Measurements from ENCODE around the gene DRD3.

The DRD3 gene

DNA sequence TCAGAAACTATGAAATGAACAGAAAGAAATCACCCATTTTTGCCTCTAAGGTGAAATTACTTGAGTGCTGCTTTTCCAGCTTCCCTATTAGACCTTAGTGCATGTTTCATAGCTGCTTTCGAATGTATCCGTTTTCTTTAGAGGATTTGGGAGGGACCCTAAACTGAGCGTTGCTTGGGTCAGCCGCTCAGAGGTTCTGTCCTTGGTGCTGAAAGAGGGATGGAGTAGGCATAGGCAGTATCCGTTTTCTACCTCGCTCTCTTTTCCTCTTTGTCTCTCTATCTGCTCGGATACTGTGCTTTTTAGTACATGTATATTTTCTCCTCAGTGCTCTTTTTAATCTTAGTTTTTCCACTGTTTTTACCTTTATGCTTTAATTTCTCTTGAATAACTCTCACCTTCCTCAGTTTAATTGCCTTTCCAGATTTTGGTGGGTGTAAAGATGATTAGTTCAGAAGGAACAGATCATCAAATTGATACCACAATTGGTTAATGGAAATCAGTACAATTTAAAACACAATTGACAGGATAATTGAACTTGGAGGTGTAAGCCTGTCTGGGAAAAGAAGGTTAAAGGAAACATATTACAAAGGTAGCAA is at the start of gene DRD3:
DRD3 (minus strand) TSS at position 283 of the 599 bp plus-strand sequence. CDS start 7,060 bp downstream, outside the sequence.
- no peak for DNase-seq

DNA sequence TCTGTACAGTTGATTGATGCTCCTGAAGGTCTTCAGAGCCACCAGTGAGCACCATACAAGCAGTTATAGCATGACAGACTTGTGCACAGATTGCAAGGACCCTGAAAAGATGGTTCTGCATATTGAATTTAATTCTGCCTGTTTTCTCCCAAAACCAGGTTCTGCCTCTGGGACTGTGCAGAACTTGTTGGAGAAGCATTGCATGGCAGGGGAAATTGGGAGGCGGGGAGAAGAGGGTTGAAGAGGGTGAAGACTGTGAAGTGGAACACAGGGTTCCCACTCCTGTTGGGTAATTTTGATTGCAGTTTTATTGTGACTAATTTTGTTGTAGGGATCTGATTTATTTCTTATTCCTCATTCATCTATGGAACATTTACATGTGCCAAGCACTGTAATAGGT is 48.2 kb upstream of the DRD3 start:
- DNase-seq: no peak

DNA sequence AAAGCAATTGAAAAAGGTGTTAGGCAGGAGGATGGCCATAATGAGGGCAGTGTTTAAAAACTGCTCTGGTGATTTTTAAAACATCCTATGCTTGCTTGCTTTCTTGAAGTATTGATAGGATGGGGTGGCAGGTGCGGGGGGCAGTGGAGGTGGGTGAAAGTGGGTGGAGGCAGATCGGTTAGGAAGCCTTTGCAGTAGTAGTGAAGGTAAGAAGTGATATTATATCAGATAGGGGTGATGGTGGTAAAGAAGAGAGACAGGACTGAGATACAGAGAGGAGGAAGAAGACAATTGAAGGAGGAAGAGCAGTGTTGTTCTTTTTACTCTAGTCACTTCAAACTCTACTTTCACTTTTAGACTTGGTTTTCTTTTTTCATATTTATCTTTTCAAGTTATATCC is 47.5 kb upstream of the DRD3 start:
- no peak for DNase-seq

DNA sequence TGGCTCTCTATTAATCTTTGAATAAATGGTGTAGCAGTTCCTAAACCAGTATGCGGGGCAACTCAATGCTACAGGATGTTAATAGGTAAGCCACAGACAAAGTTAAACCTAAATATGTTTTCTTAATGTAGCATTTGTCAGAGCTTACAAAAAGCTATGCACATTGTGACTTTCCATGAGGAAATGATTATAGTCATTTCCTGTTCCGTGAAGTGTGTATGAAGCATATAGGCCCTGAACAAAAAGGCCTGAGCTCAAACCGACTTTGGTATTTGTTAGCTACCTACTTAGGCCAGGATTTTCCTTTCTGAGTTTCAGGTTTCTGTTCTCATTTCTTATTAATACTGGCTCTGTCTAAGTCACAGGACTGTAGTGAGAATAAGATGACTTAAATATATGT is 44.3 kb upstream of the DRD3 start:
- DNase-seq: no peak

DNA sequence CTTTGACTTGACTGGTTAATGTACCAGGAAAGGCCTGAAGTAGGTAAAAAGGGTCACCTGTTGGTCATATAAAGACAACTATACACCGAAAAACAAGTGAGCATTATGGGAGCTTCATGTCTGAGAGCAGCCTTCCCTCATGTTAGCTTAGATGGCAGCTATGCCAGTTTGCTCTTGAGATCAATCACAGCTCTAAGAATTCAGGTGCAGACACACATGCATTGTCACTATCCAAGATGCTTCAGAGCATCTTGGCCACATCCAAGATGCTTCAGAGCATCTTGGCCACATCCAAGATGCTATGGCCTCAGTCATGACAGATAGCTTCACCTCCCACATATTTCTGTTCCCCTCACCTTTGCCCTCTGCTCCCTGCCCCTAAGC is 43.0 kb upstream of the DRD3 start:
- no peak for DNase-seq

DNA sequence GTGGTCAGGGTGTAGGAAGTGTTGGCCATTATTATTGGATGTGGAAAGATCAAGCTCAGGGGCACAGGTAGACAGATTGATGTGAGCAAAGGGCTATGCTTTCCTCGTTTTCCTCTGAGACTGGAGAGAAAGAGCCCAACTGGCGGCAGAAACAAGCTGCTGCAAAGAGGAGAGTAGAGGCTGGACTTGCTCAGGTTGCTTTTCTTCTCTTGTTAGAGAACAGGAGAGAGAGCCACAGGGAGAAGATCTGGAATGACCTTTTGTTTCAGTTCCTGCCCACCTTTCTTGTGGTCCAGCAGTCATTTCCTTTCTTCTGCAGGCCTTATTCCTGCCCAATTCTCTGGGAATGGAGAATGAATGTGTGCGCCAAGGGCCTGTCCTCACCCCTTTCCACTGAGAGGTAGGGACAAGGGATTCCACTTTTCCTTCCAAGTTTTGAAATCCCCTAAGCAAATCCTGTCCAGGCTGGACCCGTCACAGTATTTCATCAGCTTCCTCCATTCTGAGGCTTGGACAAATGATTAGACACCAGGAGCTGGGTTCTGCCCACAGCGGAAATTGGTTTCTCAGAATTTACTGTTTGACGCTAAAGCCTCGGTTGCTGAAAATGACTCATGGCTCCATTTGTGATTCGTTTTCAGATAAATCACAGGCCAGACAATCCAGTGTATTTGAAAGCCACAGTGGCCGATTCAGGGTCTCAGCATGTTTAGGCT is 42.5 kb upstream of the DRD3 start:
- no peak for DNase-seq

DNA sequence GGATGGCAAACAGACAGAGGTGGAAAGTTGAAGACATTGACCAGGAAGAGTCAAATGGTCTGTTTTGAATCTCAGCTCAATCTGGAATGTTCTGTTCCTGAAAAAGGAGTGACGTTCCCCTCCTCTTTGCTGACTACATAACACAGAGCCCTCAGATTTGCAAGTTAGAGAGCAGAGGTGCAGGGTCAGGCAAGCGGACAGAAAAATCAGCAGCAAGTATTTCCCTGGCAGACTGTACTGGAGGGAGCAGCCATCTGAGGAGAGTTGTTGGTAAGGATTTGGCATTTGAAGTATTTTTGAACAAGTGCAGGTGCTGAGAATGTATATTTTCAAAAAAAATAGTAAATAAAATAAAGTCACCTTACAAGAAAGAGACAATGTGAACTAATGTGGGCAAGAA is 40.9 kb upstream of the DRD3 start:
- no peak for DNase-seq

DNA sequence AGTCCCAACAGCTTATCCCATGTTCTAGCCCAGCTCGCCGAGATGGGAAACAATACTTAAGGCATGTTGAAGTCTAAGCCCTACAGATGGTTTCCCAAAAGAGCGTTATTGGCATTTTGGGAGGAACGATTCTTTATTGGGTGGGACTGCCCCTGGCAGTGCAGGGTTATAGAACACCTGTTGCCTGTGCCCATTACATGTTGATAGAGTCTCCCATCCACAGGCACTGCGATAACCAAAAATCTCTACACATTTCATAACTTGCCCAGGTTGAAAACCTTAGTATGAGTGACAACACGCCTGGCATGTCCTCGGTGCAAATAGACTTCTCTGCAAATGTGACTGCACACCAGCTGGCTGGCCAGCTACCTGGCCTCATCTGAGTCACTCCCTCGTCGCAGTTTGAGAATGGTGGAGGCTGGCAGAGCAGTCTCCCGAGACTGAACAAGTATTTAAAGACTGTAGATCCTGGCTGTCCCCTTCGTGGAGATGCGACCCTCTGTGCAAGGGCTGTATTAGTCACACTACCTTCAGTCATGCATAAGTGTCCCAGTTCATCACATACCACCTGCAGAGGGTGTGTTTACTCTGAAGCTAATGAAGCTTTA is 39.8 kb upstream of the DRD3 start:
- DNase-seq: no peak

DNA sequence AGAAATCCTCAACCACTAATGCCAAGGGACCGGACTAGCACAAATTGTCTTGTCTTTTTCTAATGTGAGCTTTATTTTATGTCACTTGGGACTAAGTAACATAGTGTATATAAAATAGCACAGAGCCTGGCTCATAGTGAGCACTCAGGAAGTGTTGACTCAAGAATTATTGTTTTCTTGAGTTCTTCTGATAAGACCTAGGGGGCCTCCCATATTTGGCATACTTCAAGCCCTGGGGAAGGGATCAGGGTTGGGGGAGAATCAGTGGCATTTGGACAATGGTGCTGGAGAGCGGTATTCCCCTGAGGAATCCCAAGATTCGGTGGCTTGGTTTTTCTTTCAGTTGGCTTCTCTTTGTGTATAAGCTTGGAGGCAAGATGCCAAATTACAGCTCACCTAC is 39.2 kb upstream of the DRD3 start:
- DNase-seq: no peak

DNA sequence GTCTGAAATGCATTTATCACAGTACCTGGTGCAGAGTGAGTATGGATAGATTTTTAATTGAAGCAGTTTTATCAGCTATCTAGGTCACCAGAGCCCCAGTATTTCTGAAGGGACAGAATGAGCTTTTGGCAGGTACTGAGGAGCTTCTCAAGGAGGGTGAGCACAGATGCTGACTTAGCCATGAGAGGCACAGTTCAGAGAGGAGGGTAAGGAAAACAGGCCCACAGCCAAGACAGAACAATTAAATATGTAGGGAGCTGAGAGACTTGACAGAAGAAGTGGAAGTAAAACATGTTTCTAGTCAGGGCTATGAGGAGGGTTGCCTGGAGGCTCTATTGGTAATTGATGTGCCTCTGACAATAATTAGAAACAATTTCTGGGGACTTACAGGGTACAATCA is 38.4 kb upstream of the DRD3 start:
- DNase-seq: peak; percentile 44

DNA sequence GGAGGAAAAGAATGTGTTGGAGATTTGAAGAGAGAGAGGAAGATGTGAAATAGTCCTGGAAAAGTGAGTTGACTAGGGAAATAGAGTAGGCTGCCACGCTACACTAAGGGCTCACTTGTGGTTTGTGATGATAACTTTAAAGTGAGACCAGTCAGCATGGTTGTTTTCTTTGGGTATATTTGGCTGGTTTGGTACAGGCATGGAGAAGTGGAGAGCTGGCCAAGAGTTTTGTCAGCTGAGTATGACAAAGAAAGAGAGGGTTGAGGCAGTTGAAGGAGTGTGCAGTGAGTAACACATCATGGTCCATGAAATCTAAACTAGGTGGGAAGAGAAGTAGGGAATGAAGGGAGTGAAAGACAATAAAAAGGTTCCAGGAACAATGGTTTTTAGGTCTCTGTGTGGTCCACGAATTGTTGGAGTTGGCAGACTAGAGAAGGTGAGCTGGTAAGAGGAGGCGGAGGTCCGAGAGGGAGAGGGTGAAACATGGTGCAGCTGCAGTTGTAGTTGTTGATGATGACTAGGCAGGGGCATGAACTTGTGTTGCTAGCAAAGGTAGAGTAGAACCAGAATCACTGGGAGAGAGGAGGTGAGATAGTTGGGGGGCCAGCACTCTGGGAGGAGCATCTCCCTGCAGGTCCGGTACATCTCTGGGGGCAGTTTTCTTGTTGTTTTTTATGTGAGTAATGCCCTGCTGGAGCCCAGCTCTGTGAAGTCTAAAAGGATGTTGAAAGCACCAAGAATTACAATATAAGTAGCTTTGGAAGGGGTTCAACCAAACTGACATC is 37.5 kb upstream of the DRD3 start:
- no peak for DNase-seq

DNA sequence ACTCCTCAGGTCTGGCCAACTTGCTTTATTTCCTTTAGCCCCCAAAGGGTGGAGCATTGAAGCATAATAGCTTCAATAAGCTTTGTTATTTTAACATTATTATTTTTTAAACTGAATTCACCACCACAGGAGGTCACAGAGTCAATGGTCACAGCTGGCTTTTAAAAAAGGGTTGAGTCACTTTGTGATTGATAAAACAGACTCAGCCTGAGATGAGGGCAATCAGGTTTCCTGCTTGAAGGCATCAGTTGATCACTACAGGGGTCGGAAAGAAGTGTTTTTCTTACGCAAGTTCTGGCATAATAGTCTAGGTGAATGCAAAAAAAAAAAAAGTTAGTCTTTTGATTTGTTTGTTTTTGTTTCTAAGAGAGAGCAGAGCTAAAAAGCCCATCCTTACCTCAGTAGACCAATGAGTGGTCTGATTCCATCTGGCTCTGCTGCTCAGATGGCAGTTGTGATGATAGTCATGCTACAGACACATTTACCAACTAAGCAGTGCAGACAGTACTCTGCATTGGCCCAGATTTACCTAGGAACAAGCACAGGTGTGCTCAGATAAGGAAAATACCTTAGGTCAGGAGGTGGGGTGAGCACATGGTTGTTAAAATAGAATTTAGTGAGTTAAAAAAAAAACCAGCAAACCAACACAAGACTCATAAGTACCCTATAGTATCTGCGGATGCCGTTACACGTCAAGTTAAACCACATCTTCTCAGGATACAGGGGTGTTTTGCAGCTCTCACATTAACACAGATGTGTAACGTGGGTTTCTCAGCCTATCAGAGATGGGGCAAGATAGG is 35.9 kb upstream of the DRD3 start:
- no peak for DNase-seq

DNA sequence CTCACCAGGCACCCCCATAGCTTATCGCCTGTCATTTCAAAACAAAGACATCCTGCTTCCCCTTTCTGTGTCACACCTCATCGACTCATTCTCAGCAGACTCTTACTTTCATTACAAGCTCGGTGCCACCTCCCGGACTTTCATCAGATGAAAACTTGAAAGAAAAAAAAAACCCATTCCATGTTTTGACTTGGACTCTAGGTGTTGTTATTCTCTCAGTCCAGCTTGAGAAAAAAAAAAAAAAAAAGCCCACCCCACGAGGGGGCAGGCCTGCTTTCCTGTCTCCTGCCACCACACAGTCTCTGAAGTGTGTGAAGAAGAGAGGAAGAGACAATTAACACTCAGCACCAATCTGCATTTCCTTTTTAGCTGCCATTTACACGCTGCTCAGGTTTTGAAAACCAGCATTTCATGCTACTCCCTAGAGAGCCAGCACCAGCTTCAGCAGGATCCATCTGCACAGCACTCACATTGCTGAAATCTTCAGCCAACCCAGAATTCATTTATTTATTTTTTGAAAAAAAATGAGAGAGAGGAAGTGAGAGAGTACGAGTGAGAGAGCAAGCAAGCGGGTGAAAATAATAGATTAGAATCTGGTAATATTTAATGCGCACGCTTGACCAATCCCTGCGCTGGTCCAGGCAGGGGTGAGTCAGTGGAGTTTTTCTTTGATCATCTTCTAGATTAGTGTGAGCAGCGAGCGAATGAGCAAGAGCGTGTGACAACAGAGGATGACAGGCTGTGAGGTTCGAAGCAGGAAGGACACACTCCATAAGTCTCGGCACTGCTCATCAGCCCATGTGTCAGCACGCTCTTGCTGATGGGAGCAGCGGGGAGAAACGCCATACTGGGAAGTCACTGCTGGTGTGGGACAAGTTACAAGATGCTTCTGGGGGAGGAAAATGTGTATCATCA is 35.0 kb upstream of the DRD3 start:
- no peak for DNase-seq

DNA sequence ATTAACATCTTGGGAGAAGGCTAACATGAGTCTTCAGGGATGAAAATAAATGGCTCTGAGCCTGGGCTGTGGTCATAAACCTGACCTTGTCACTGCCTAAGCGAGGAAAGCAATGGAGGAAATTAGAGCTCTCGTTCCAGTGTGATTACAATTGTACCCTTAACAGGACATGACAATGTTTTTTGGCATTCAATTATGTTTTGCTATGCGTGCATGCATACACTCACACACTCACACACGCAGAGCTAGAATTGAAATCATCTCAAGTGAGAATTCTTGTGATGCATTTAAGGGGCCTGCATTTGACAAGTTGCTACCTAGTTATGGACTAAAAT is 34.4 kb upstream of the DRD3 start:
- DNase-seq: no peak

DNA sequence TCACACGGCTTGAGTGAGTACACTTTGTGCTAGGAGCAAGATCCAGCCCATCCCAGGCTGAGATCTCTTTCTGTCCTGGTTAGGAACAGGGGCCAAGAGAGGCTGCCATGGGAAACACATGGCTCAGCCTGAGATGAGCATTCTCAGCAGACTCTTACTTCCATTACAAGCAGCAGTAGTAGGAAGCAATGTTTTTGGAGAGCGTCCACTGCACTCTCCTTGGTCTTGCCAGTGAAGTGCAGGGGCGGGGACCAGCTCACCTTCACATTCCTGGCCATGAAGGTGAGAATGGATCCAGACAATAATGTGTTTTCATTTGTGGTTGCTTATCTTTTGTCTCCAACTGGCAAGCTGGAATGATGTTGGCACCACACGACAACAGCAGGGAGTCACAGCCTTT is 33.8 kb upstream of the DRD3 start:
- no peak for DNase-seq

DNA sequence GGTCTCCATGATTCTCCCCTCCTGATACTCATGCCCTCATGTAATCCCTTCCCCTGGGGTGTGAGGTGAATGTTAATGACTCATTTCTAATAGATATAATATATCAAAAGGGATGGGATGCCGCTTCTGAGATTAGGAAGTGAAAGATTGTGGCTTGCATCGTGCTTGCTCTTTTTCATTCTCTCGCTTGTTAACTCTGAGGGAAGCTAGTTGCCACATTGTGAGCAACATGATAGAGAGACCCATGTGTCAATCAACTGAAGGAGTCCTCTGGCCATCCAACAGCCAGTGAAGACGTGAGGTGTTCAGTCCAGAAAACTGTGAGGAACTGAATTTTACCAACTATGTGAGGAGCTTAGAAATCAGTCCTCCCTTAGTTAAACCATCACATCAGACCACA is 28.9 kb upstream of the DRD3 start:
- no peak for DNase-seq

DNA sequence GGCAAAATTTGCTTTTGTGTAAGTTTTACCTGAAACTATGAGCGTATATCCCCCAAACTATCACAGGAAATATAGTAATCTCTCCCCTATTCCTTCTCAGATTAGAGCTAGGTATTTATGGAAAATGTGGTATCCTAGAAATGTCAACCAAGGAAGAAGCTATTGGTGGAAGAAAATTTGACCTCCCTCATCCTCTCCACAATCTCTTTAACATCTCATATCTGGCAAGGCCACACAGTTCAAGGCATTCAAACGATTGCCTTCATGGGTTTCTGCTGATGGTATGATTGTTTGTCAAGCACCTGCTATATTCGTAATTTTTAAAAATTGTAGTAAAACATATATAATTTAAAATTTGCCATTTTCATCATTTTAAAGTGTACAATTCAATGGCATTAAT is 27.5 kb upstream of the DRD3 start:
- no peak for DNase-seq

DNA sequence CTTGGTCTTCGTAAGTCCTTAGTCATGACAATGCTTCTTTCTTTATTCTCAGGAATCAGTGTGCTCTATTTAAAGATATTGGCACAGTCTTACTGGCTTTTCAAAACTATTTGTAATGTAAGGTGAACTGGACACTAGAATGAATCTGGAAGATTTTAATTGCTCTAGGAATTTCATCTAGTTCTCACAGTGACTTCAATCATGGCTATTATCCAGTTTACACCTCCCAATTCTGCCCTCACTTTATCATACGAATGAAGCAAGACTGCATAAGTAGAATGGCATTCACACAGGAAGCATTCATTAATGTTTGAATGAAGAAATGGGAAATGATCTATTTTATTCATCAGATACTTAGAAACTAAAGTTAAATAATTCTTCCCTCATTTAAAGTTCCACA is 26.7 kb upstream of the DRD3 start:
- no peak for DNase-seq

DNA sequence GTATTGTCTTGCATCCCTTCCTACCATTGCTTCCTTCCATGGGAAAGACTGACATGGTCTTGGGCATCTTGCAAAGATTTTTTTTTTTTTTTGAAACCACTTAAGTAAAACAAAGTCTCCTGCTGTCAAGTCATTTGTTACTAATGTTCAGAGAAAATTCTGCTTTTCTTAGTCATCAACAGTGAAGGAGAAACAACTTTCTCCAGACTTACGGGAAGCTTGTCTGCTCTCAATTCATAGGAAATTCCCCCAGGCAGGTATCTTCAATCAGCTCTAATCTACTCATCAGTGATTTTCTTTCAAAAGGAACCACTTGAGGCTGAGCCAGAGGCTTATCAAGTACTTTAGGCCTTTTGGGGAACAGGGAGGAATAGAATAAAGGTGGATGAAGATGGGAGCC is 15.9 kb upstream of the DRD3 start:
- no peak for DNase-seq

DNA sequence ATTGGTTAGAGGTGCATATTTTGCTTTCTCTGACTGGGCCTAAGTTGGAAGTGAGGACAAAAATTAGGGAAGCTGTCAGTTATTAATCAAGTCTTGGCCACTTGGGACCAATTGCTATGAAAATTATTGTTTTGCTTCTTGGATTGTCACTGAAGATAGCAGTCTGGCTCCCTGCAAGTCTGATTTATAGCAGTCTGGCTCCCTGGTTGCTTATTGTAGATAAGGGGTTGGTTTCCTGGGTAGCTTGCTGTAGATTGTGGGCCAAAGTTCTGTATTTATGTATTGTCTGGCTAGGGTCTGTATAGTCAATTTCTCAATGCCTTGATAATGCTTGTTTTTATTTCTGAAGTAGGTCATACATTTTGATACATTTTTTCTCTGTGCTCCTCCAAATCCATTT is 13.3 kb upstream of the DRD3 start:
- DNase-seq: no peak

DNA sequence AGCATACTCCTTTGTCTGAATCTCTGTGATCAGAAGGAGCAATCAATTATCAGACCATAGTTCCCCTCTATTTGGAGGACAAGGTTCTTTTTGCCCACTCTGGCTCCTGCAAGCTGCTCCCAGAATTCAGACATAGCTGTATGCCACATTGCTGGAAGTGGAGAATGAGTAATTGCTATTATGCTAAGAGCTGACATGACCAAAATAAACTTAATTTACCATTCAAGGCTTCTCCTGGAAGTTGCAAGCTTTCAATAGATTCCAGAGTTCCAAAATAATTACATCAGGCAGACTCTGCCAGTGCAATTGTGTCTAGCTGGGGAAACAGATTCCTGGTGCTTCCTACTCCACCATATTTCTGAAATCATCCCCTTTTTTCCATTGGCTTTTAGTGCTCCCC is 7.6 kb upstream of the DRD3 start:
- DNase-seq: no peak

DNA sequence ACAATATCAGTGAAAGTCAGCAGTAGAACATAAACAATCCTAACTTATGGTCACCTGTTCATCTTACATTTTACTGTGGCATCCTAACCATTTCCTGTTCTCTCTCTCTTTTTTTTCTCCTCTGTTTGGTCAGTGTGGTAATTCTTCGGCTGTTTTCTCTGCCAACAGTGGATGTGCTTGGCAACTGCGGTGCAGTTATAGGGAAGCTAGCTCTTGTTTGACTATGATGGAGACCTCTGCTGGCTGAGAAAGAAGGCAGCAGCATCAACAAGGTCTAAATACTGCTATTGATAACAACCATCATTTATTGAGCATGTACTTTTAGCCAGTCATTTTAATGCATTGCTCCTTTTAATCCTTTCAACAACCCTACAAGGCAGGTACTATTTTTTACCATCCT is 723 bp upstream of the DRD3 start:
- DNase-seq: peak; percentile 18

All from NCI-H1105 treated with DMSO at 0.1 percent for 48 hours (cell line).